GM23338 (cell line): Measurements from ENCODE around the gene ADCY5.

Experiments used
- CREB1 ChIP-seq: fragments of 250-450 bp; sonication (Bioruptor Pico); IDR thresholded peaks from 2 replicates; pipeline ENCODE4 v1.5.0; 2020; ENCODE audit warnings: low read depth, mild to moderate bottlenecking, moderate library complexity
- CTCF ChIP-seq, 2 experiments: fragments of 200-600 bp in 1 of 2; sonication (generic) in 1 of 2; conservative IDR thresholded peaks; 2 replicates each; pipeline versions ENCODE4 v1.5.1 to v1.6.1; 2016 to 2017; ENCODE audit warnings: antibody characterized with exemption in 2 of 2, low read depth in 2 of 2, mild to moderate bottlenecking in 2 of 2, moderate library complexity in 1 of 2
- EZH2 ChIP-seq: fragments of 200-600 bp; sonication (generic); IDR thresholded peaks from one replicate; pipeline ENCODE4 v1.8.0; 2017; ENCODE audit warnings: antibody characterized with exemption, mild to moderate bottlenecking, low read depth; ENCODE audit not compliant: unreplicated experiment
- EZH2phosphoT487 ChIP-seq: fragments of 200-600 bp; sonication (generic); IDR thresholded peaks from one replicate; pipeline ENCODE4 v1.8.1; 2018; ENCODE audit warnings: antibody characterized with exemption; ENCODE audit not compliant: unreplicated experiment
- JUNB ChIP-seq: IDR thresholded peaks from one replicate; pipeline ENCODE4 v1.6.1; 2016; ENCODE audit warnings: antibody characterized with exemption; ENCODE audit not compliant: unreplicated experiment
- NANOG ChIP-seq: IDR thresholded peaks from 2 replicates; pipeline ENCODE4 v1.6.1; 2016; ENCODE audit warnings: antibody characterized with exemption, borderline replicate concordance
- POLR2AphosphoS5 ChIP-seq: IDR thresholded peaks from 2 replicates; pipeline ENCODE4 v1.6.1; 2016; ENCODE audit warnings: antibody characterized with exemption, low read depth
- REST ChIP-seq: IDR thresholded peaks from one replicate; pipeline ENCODE4 v1.6.1; 2018; ENCODE audit warnings: antibody characterized with exemption; ENCODE audit not compliant: unreplicated experiment

- TF ChIP-seq CTCF (conservative IDR thresholded peaks at IDR 0.05; ENCODE audit: low read depth in 2 of 2) = no peak
- TF ChIP-seq JUNB = no peak
- TF ChIP-seq POLR2AphosphoS5 = no peak
- TF ChIP-seq CREB1 (CRISPR knock-in tag) = no peak
- TF ChIP-seq EZH2 = no peak
- TF ChIP-seq EZH2phosphoT487 = no peak
- TF ChIP-seq NANOG = no peak
- TF ChIP-seq REST = no peak
Measured at GRCh38 chr3:123475786-123476185, 26.9 kb upstream of the ADCY5 start.
